GM18505 (cell line): ENCODE results near the gene ZBTB14.

ENCODE experiments used
- ATAC-seq: cut with Tn5 transposase; IDR thresholded peaks from one replicate; pipeline ENCODE4 v1.9.1; 2021; ENCODE audit not compliant: unreplicated experiment
- POLR2A ChIP-seq: IDR thresholded peaks from 4 replicates; pipeline ENCODE4 v1.6.1; 2011; ENCODE audit warnings: borderline replicate concordance; ENCODE audit not compliant: insufficient read depth, insufficient read length; ENCODE audit errors: extremely low read depth

ZBTB14 gene, protein sequence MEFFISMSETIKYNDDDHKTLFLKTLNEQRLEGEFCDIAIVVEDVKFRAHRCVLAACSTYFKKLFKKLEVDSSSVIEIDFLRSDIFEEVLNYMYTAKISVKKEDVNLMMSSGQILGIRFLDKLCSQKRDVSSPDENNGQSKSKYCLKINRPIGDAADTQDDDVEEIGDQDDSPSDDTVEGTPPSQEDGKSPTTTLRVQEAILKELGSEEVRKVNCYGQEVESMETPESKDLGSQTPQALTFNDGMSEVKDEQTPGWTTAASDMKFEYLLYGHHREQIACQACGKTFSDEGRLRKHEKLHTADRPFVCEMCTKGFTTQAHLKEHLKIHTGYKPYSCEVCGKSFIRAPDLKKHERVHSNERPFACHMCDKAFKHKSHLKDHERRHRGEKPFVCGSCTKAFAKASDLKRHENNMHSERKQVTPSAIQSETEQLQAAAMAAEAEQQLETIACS

DNA sequence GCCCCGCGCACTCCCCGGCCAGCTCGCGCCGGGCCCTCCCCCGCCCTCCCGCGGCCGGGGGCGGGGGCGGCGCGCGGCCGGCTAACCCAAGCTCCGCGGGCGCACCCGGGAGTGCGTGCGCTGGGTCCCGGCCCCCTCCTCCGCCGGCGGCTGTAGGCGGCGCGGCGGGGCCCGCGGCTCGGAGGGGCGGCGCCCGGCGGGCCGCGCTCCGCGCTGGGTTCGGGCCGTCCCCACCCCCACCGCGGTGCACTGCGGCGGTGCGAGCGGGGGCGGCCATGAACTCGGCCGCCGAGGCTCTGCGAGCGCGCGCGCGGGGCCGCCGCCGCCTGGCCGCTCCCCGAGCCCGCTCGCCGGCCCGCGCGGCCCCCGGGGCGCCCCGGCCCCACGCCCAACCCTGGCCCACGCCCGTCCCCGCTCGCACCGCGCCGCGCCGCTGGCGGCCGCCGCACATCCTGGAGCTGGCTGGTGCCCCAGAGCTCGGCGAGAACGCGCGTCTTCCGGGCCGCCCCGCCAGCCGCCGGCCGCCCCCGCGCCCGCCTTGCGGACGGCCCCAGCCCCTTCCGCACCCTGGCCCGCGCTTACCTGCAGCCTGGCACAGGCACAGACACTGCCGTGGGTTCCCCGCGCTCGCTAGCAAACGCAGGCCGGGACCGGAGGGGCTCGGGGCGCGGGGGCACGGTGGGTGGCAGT is at the start of gene ZBTB14:
Gene ZBTB14 (minus strand): TSS at position 496 of the 690 bp plus-strand sequence. CDS start 2,480 bp downstream, outside the sequence.
- TF ChIP-seq POLR2A = no peak
- peak; percentile 40 for ATAC-seq

DNA sequence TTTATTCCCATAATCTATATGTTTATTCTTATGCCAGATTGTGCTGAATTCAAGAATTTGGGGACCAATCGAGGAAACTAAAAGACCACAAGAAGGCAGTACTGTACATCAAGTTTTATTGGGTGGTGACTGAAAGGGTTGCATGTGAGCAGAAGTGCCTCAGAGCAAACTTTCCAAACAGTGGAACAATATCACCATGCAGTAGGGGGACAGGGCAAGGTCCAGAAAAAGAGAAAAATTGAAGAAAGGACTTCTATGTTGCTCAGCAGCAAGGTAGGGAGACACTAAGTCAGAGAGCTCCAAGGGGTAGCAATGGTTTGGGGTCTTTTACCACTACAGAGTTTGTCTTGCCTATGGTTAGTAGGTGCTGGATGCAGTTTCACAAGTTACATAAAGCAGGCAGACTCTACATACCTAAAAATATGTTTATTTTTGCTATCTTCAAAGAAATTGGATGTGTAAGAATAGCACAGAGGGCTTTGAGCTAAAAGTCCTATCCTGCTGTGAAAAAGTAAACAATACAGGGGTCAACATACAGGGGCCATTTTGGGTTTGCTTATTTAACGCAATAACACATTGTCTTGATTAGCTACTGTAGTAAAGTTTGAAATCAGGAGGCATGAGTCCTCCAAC is 43.8 kb upstream of the ZBTB14 start:
- ATAC-seq = no peak
- TF ChIP-seq POLR2A = no peak

DNA sequence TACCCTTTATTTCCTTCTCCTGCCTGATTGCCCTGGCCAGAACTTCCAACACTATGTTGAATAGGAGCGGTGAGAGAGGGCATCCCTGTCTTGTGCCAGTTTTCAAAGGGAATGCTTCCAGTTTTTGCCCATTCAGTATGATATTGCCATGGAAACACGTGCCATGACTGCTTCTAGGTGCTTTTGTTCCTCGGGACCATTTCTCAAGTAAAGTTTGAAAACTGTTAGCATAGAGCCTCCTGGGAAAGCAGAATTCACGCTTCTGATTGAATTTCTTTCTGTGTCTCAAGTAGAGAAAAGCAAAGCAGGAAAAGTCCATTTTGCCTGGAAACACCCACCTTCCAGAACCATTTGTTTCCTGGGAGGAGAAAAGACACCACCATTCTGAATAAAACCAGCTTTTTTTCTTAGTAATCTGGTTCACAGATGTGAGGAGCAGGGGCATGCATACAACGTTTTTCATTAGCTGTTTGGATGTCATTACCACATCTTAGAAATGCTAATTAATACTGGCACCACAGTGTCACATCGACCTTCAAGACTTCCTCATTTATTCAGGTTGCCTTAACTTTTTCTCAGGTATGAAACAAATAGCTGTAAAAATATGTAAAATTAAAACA is 39.0 kb upstream of the ZBTB14 start:
- no peak for TF ChIP-seq POLR2A

DNA sequence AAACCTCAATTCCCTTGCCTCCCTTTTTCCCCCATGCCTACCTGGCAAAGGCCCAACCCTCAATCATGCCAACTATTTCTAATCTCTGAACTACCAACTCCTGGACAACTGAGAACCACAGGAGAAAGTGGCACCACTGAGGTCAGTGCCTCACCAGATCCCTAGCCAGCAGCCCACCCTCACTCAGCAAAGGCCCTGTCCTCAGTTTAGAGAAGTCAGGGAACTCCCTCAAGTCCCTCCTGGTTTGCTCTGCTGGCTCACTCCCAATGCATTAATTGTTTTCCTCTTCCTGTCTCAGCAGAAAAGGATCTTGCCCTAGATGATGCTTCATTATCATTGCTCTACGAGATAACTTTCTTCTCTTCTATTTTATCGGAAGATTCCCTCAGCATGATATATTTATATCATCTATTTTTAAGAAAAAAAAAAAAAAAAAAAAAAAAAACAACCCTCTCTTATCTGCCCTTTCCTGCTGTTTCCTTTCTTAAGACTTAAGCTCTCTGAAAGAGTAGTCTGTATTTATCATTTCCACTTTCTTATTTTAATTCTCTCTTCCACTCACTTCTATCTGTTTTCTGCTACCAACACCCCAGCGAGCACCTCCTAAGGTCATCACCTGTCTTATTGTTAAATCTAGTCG is 22.7 kb upstream of the ZBTB14 start:
- ATAC-seq = no peak
- TF ChIP-seq POLR2A = no peak

More for the DNA sequence above, 39.0 kb upstream of the ZBTB14 start:
- no peak for ATAC-seq

DNA sequence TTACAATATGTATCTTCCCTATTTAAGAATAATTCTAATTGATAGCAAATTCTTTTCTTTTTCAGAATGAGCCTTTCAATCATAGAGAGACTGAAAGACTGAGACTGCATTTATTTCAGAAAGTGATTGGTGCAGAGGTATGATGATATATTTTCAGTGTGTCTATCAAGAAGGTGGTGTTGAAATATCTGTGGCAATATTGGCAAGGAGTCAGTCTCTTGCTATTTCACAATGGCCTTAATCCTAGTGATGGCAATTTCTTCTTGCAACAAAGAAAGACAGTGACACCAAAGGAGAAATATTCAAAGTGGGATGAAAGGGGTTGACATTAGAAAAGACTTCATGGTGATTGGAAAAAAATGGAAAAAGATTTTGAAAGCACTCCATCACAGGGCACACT is 21.7 kb upstream of the ZBTB14 start:
- no peak for TF ChIP-seq POLR2A
- no peak for ATAC-seq

DNA sequence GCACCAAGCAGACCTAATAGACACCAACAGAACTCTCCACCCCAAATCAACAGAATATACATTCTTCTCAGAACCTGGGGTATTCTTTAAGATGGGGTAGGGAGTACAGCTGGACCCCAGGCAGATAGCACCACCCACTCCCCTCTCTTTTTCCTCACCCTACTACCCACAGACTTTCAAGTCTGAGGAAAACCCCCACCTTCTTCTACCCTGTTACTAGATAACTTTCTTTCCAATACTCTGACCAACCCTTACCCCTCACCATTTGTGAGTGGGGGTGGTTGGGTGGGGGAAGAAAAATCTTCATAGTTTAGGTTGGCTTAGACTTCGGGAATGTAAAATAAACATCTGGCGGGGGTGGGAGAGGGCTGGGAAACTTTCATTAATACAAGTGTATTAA is 20.3 kb upstream of the ZBTB14 start:
- ATAC-seq = no peak
- no peak for TF ChIP-seq POLR2A

DNA sequence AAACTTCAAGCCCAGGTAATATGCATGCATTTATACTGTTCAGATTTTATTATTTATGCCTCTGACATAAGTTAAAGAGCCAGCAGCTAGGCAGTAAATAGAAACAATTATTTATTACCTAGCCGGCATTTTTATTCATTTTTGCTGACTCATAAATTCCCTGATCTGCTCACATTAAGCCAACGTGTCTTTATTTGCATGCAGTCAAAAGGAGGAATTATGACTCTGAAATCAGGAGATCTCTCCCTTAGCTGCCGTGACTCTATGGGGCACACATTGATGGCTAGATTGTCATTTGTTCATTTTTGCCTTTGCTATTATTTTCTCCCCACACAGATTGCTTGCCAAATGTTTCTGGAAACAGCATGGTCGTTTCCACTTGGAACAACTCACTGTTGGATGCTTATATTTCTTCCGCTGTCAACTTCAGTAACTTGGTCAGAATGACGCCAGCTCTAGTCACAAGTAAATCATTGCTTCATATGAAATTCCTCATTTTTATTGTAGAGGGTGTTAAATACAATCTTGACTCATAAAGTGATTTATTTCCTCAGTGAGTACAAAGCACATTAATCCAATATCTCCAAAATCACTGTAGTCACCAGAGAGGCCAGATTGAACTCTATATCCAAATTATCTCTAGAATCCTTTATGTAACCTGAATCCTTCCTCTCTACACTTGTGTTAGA is 15.9 kb upstream of the ZBTB14 start:
- no peak for TF ChIP-seq POLR2A
- ATAC-seq = no peak

DNA sequence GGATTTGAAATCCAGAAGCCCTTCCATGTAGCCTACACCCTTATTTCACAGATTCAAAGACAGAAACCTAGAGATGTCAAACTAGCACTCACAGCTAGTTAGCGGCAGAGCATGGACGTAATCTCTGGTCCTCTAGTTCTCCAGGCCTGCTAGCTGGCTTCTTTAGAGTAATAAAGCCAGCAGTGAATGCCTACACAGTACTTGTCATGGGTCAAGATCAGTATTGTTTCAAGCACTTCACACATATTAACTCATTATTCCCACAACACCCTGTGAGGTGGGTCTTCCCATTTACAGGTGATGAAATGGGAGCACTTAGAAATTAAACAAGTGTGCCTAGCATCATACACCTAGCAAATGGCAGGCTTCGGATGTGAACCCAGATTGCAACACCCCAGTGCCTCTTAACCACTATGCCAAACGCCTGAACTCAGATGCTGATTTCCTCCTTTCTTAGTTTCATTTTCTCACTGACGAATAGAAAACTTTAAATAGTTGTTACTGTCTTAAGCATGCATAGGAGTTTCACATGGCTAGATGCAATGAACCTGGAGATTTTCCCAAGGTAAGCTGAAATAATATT is 14.5 kb upstream of the ZBTB14 start:
- peak; percentile 98 for ATAC-seq
- no peak for TF ChIP-seq POLR2A

DNA sequence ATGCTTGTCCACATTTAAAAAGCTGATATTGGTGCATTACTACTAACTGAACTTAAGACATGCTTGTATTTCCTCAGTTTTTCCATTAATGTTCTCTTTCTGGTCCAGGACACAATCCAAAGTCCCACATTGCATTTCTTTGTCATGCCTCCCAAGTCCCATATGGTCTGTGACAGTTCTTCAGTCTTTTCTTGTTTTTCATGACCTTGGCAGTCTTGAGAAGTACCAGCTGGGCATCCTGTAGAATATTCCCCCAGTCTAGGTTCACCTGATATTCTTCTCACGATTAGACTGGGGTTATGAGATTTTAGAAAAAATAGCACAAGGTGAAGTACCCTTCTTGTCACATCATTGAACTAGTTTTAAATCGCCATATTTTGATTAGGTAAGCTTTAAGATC is 10.3 kb upstream of the ZBTB14 start:
- no peak for ATAC-seq
- TF ChIP-seq POLR2A = no peak

DNA sequence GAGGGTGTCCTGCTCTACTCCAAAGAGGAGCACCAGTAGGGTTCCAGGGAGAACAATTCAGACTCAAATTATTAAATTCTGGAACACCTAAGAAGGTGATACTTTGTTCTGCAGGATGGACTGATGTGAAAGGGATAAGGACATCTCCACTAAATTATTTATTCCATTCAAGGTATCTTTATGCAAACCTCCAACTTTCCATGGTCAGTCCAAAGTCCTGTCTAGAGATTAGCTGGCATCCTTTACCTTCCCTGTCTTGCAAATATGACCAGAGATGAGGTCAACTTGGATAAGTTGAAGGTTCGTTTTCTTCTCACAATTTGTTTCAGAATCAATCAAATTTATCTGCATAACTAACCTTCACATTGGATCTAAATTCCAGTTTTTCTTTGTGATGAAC is 8.7 kb upstream of the ZBTB14 start:
- TF ChIP-seq POLR2A = no peak
- ATAC-seq = no peak

DNA sequence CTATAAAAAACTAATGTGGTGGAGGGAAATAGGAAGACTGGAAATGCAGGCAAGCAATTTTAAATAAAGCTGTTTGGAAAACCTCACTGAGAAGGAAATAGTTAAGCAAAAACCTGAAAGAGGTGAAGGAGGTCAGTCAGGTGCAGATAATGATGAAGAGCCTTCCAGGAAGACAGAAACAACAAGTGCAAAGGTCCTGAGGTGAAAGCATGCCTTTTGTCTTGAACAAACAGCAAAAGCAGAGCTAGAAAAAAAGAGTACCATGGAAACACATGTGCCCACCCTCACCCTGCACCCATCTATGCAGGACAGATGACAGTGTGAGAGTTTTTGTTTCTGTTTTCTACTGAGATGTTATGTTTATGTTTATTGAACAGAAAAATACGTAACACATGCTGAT is 8.1 kb upstream of the ZBTB14 start:
- TF ChIP-seq POLR2A = no peak
- no peak for ATAC-seq

DNA sequence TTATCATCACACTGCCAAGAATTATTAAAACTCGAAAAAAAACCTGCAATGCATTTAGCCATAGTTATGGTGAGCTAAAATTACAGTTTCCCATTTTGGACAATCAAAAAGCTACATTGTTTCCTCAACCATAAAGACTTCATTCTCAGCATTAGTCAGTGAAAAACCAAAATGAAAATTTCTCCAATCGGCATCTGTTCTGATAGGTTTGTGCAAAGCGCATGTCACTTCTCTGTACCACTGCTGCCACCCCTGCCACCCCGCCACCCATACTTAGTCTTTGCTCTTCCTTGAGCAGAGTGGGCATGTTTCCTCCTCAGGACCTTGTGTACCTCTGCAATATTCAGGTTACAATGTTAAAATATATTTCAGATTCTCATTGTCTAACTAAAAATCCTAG is 7.1 kb upstream of the ZBTB14 start:
- TF ChIP-seq POLR2A = no peak
- no peak for ATAC-seq
